Suprapubic skin (tissue), 3 donors: Measurements from ENCODE around the gene HOXC13.

ENCODE experiments used
- EP300 ChIP-seq: sonication (generic); formaldehyde crosslinking; IDR thresholded peaks from one replicate; pipeline ENCODE4 v1.6.1; 2017; ENCODE audit warnings: antibody characterized with exemption
- POLR2A ChIP-seq, 2 donors: fragments of 450-650 bp; IDR thresholded peaks; one replicate each; pipeline ENCODE4 v1.6.1; 2017; ENCODE audit warnings: antibody characterized with exemption in 2 of 2, mild to moderate bottlenecking in 2 of 2, moderate library complexity in 2 of 2
- TF ChIP-seq, protein P1 (sequence below), 2 donors: fragments of 200-600 bp in 1 of 2; fragments of 450-650 bp in 1 of 2; sonication (generic) in 1 of 2; IDR thresholded peaks; one replicate each; pipeline ENCODE4 v1.5.1; 2016 to 2019; ENCODE audit warnings: antibody characterized with exemption in 2 of 2, mild to moderate bottlenecking in 1 of 2, moderate library complexity in 1 of 2

DNA sequence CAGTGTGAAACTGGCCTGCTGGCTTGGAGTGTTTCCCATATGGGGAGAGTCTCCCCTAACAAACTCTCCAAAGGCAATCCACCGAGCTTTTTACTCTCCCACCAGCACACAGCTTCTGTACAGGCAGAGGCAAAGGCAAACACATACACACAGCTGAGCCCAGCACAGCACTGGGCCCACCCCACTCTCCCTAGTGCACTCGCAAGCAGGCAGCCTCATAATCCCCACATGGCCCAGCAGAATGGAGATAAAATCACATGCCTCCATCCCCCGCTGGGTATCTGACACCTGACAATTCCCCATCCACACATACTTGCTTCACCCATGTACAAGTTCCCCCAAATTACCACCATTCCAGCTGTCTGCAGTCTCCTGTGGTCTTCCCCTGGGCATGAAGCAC lies 19.5 kb downstream of the HOXC13 start:
- TF ChIP-seq, protein P1, sequence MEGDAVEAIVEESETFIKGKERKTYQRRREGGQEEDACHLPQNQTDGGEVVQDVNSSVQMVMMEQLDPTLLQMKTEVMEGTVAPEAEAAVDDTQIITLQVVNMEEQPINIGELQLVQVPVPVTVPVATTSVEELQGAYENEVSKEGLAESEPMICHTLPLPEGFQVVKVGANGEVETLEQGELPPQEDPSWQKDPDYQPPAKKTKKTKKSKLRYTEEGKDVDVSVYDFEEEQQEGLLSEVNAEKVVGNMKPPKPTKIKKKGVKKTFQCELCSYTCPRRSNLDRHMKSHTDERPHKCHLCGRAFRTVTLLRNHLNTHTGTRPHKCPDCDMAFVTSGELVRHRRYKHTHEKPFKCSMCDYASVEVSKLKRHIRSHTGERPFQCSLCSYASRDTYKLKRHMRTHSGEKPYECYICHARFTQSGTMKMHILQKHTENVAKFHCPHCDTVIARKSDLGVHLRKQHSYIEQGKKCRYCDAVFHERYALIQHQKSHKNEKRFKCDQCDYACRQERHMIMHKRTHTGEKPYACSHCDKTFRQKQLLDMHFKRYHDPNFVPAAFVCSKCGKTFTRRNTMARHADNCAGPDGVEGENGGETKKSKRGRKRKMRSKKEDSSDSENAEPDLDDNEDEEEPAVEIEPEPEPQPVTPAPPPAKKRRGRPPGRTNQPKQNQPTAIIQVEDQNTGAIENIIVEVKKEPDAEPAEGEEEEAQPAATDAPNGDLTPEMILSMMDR (IDR thresholded peaks at IDR 0.05), result no peak
- TF ChIP-seq POLR2A (IDR thresholded peaks at IDR 0.05), result no peak
- no peak for TF ChIP-seq EP300
